SK-N-SH treated with all-trans-retinoic acid at 6 μM for 48 hours (cell line): ENCODE data around the gene ZBTB7C.

Experiments used
- ATAC-seq: fragments of 200-7000 bp; cut with Tn5 transposase; 3 replicates; pipeline ENCODE4 v1.9.1; 2020; ENCODE audit warnings: mild to moderate bottlenecking, moderate library complexity
- BACH2 ChIP-seq: fragments of 250-450 bp; sonication (Bioruptor Pico); IDR thresholded peaks from 2 replicates; pipeline ENCODE4 v1.9.0; 2021; ENCODE audit warnings: mild to moderate bottlenecking, borderline replicate concordance
- CREB5 ChIP-seq: fragments of 250-450 bp; sonication (Bioruptor Pico); IDR thresholded peaks from 2 replicates; pipeline ENCODE4 v1.5.1; 2020; ENCODE audit warnings: low read depth, mild to moderate bottlenecking, moderate library complexity
- CSDC2 ChIP-seq: fragments of 250-450 bp; sonication (Bioruptor Pico); IDR thresholded peaks from 2 replicates; pipeline ENCODE4 v1.5.0; 2020; ENCODE audit warnings: mild to moderate bottlenecking, moderate library complexity
- CSRNP3 ChIP-seq: fragments of 250-450 bp; sonication (Bioruptor Pico); IDR thresholded peaks from 2 replicates; pipeline ENCODE4 v1.5.1; 2021; ENCODE audit warnings: mild to moderate bottlenecking, moderate library complexity
- ESRRG ChIP-seq: fragments of 250-450 bp; sonication (Bioruptor Pico); IDR thresholded peaks from 2 replicates; pipeline ENCODE4 v1.6.1; 2021; ENCODE audit warnings: mild to moderate bottlenecking
- GLIS3 ChIP-seq: fragments of 250-450 bp; sonication (Bioruptor Pico); IDR thresholded peaks from 2 replicates; pipeline ENCODE4 v1.5.0; 2020; ENCODE audit warnings: mild to moderate bottlenecking, moderate library complexity
- ISL1 ChIP-seq: fragments of 250-450 bp; sonication (Bioruptor Pico); IDR thresholded peaks from 2 replicates; pipeline ENCODE4 v2.1.2; 2022; ENCODE audit warnings: mild to moderate bottlenecking, moderate library complexity
- OSR1 ChIP-seq: fragments of 250-450 bp; sonication (Bioruptor Pico); IDR thresholded peaks from 2 replicates; pipeline ENCODE4 v1.8.0; 2022; ENCODE audit warnings: moderate library complexity, mild to moderate bottlenecking, inconsistent platforms
- PATZ1 ChIP-seq: fragments of 250-450 bp; sonication (Bioruptor Pico); IDR thresholded peaks from 2 replicates; pipeline ENCODE4 v1.8.0; 2020; ENCODE audit warnings: mild to moderate bottlenecking, moderate library complexity, borderline replicate concordance
- POU6F1 ChIP-seq: fragments of 250-450 bp; sonication (Bioruptor Pico); IDR thresholded peaks from 2 replicates; pipeline ENCODE4 v1.8.0; 2021; ENCODE audit warnings: low read depth, mild to moderate bottlenecking, moderate library complexity, borderline replicate concordance
- PPARA ChIP-seq: fragments of 250-450 bp; sonication (Bioruptor Pico); IDR thresholded peaks from 2 replicates; pipeline ENCODE4 v1.5.0; 2020; ENCODE audit warnings: mild to moderate bottlenecking, borderline replicate concordance
- RARB ChIP-seq: fragments of 250-450 bp; sonication (Bioruptor Pico); IDR thresholded peaks from 2 replicates; pipeline ENCODE4 v1.8.0; 2021; ENCODE audit warnings: mild to moderate bottlenecking, moderate library complexity
- SNAI2 ChIP-seq: fragments of 250-450 bp; sonication (Bioruptor Pico); IDR thresholded peaks from 2 replicates; pipeline ENCODE4 v1.5.0; 2020; ENCODE audit warnings: mild to moderate bottlenecking, moderate library complexity
- TSHZ2 ChIP-seq: fragments of 250-450 bp; sonication (Bioruptor Pico); IDR thresholded peaks from 2 replicates; pipeline ENCODE4 v1.5.0; 2020; ENCODE audit warnings: mild to moderate bottlenecking, moderate library complexity
- ZC3H10 ChIP-seq: fragments of 250-450 bp; sonication (Bioruptor Pico); IDR thresholded peaks from 2 replicates; pipeline ENCODE4 v1.5.1; 2021; ENCODE audit warnings: mild to moderate bottlenecking, moderate library complexity
- ZFP3 ChIP-seq: fragments of 250-450 bp; sonication (Bioruptor Pico); IDR thresholded peaks from 2 replicates; pipeline ENCODE4 v1.5.0; 2020; ENCODE audit warnings: mild to moderate bottlenecking, moderate library complexity
- ZFP30 ChIP-seq: fragments of 450-650 bp; formaldehyde crosslinking; IDR thresholded peaks from 2 replicates; pipeline ENCODE4 v1.5.0; 2022; ENCODE audit warnings: mild to moderate bottlenecking, moderate library complexity
- ZNF565 ChIP-seq: fragments of 450-650 bp; formaldehyde crosslinking; conservative IDR thresholded peaks from 2 replicates; pipeline ENCODE4 v1.5.0; 2020; ENCODE audit warnings: low read depth, mild to moderate bottlenecking, moderate library complexity
- ZNF70 ChIP-seq: fragments of 450-650 bp; formaldehyde crosslinking; IDR thresholded peaks from 2 replicates; pipeline ENCODE4 v1.5.0; 2020; ENCODE audit warnings: mild to moderate bottlenecking, moderate library complexity
- ZNF8 ChIP-seq: fragments of 450-650 bp; formaldehyde crosslinking; IDR thresholded peaks from 2 replicates; pipeline ENCODE4 v1.5.0; 2020; ENCODE audit warnings: mild to moderate bottlenecking, moderate library complexity

ZBTB7C gene

GRCh38 chr18:47983946-47984345, 425.2 kb downstream of the ZBTB7C start:
- no peak for ATAC-seq
- no peak for TF ChIP-seq SNAI2 (CRISPR knock-in tag)
- TF ChIP-seq ZNF8 (CRISPR knock-in tag) = no peak
- TF ChIP-seq GLIS3 (CRISPR knock-in tag) = no peak
- no peak for TF ChIP-seq PPARA
- TF ChIP-seq ESRRG (CRISPR knock-in tag) = no peak
- TF ChIP-seq CREB5 (CRISPR knock-in tag) = no peak
- no peak for TF ChIP-seq PATZ1
- no peak for TF ChIP-seq RARB (CRISPR knock-in tag)
- TF ChIP-seq POU6F1 (CRISPR knock-in tag) = no peak
- TF ChIP-seq CSRNP3 (CRISPR knock-in tag) = no peak
- TF ChIP-seq TSHZ2 (CRISPR knock-in tag) = no peak
- TF ChIP-seq OSR1 (CRISPR knock-in tag) = no peak
- no peak for TF ChIP-seq ZNF565 (CRISPR knock-in tag)
- TF ChIP-seq ZNF70 (CRISPR knock-in tag) = no peak

GRCh38 chr18:47983055-47983454, 426.1 kb downstream of the ZBTB7C start:
- no peak for ATAC-seq
- TF ChIP-seq ZC3H10 (no peak), CSDC2 (CRISPR knock-in tag) (no peak)

GRCh38 chr18:47981830-47982229, 427.4 kb downstream of the ZBTB7C start:
- ATAC-seq = no peak
- no peak for TF ChIP-seq TSHZ2 (CRISPR knock-in tag)
- TF ChIP-seq CSDC2 (CRISPR knock-in tag) = no peak
- TF ChIP-seq PATZ1 = no peak
- no peak for TF ChIP-seq BACH2 (CRISPR knock-in tag)
- TF ChIP-seq RARB (CRISPR knock-in tag) = no peak
- no peak for TF ChIP-seq ZFP3
- no peak for TF ChIP-seq PPARA
- no peak for TF ChIP-seq ZFP30 (CRISPR knock-in tag)
- no peak for TF ChIP-seq ISL1 (CRISPR knock-in tag)
- no peak for TF ChIP-seq GLIS3 (CRISPR knock-in tag)
- no peak for TF ChIP-seq CREB5 (CRISPR knock-in tag)
- no peak for TF ChIP-seq OSR1 (CRISPR knock-in tag)
- TF ChIP-seq ZNF70 (CRISPR knock-in tag) = no peak
- TF ChIP-seq ZNF8 (CRISPR knock-in tag) = no peak
